HFFc6 (cell line): ENCODE results near the gene BARX1. TPM values are rescaled to one million over a fixed set of nuclear protein-coding genes. Genes with fewer than 3 reads are reported as not detected.

Experiments used
- DNase-seq: peaks from one replicate; pipeline ENCODE4 v3.0.0-alpha.2; 2018
- H3K27ac Mint-ChIP-seq: 2 replicates; pipeline ENCODE4 v1.8.0; 2020; ENCODE audit warnings: mild to moderate bottlenecking, mixed read lengths
- H3K27me3 Mint-ChIP-seq: 2 replicates; pipeline ENCODE4 v1.8.0; 2021; ENCODE audit warnings: mild to moderate bottlenecking, moderate library complexity, mixed read lengths; ENCODE audit not compliant: insufficient read depth
- H3K36me3 Mint-ChIP-seq: 2 replicates; pipeline ENCODE4 v1.8.0; 2021; ENCODE audit warnings: low read depth, mixed read lengths
- H3K4me1 Mint-ChIP-seq: 2 replicates; pipeline ENCODE4 v1.8.0; 2020; ENCODE audit warnings: low read depth, mixed read lengths
- H3K4me3 Mint-ChIP-seq: 2 replicates; pipeline ENCODE4 v1.8.0; 2020; ENCODE audit warnings: mild to moderate bottlenecking, moderate library complexity, mixed read lengths
- H3K9me3 Mint-ChIP-seq: 2 replicates; pipeline ENCODE4 v1.8.0; 2020; ENCODE audit warnings: mild to moderate bottlenecking, mixed read lengths
- CTCF ChIP-seq: fragments of 200-600 bp; sonication (generic); IDR thresholded peaks from 2 replicates; pipeline ENCODE4 v1.5.0; 2021; ENCODE audit warnings: antibody characterized with exemption, mild to moderate bottlenecking
- total RNA-seq, 6 experiments: library from RNA; stranded (reverse); fragmentation: NEBNext Ultra II Directional; extraction: Animal tissue kit (Norgen Biotek cat#: 25700); gene quantifications; 2 replicates in 1 of 6; 3 replicates in 5 of 6; pipeline ENCODE4 v1.2.3, GENCODE V29; 2021

Gene BARX1
- total RNA-seq, 6 experiments from 2014 or later = not detected

GRCh38 chr9:93918061-93918460, 37.1 kb downstream of the BARX1 start:
- Mint-ChIP-seq H3K9me3 (no peaks in the 10 kb centered on the region), H3K4me1 (no peaks in the 10 kb centered on the region), H3K27me3 (peaks cover 10% of the 10 kb centered on the region), H3K4me3 (no peak overlapping the region), H3K27ac (no peak overlapping the region), H3K36me3 (no peaks in the 10 kb centered on the region)
- DNase-seq = no peak
- TF ChIP-seq CTCF = no peak

- Mint-ChIP-seq H3K27ac (no peak overlapping the region), H3K4me1 (no peaks in the 10 kb centered on the region), H3K27me3 (peaks cover 7% of the 10 kb centered on the region), H3K36me3 (no peaks in the 10 kb centered on the region), H3K9me3 (no peaks in the 10 kb centered on the region), H3K4me3 (no peak overlapping the region)
- DNase-seq = no peak
- no peak for TF ChIP-seq CTCF
These were observed 37.9 kb downstream of the BARX1 start for GRCh38 chr9:93917121-93917853.

GRCh38 chr9:93916358-93916757, 38.8 kb downstream of the BARX1 start:
- Mint-ChIP-seq H3K4me3 (no peak overlapping the region), H3K27me3 (peaks cover 6% of the 10 kb centered on the region), H3K9me3 (no peaks in the 10 kb centered on the region), H3K27ac (no peak overlapping the region), H3K36me3 (no peaks in the 10 kb centered on the region), H3K4me1 (no peaks in the 10 kb centered on the region)
- TF ChIP-seq CTCF = no peak
- no peak for DNase-seq

- Mint-ChIP-seq H3K27ac (no peak overlapping the region), H3K9me3 (no peaks in the 10 kb centered on the region), H3K36me3 (no peaks in the 10 kb centered on the region), H3K4me1 (no peaks in the 10 kb centered on the region), H3K27me3 (peaks cover 14% of the 10 kb centered on the region), H3K4me3 (no peak overlapping the region)
- no peak for TF ChIP-seq CTCF
- DNase-seq = no peak
These were observed 43.2 kb downstream of the BARX1 start for GRCh38 chr9:93911801-93912554.

GRCh38 chr9:93911136-93911745, 43.9 kb downstream of the BARX1 start:
- no peak for DNase-seq
- Mint-ChIP-seq H3K27ac (no peak overlapping the region), H3K27me3 (peaks cover 15% of the 10 kb centered on the region), H3K36me3 (no peaks in the 10 kb centered on the region), H3K4me1 (no peaks in the 10 kb centered on the region), H3K4me3 (no peak overlapping the region), H3K9me3 (no peaks in the 10 kb centered on the region)
- TF ChIP-seq CTCF = no peak
